Activated naive CD4-positive, alpha-beta T cell treated with Interleukin-2 at 50 U/mL for 16 hours (primary cell): ENCODE data around the gene COL6A2.
"Not testable (repeated sequence)": the region's sequence is repeated elsewhere in the genome, so short reads cannot be mapped to it uniquely, and the experiment has no call there.

Source experiments
- DNase-seq: peaks from one replicate; pipeline ENCODE4 v3.0.0-alpha.2; 2020

COL6A2 gene

GRCh38 chr21:46095814-46096595 lies 1.9 kb upstream of the COL6A2 start:
- no peak for DNase-seq

GRCh38 chr21:46096596-46097335 lies 1.1 kb upstream of the COL6A2 start:
- DNase-seq: no peak

- no peak for DNase-seq
These were observed 610 bp downstream of the COL6A2 start for GRCh38 chr21:46098303-46099141.

GRCh38 chr21:46099476-46099875 lies 1.6 kb downstream of the COL6A2 start:
- DNase-seq: no peak

GRCh38 chr21:46100020-46100419 lies 2.1 kb downstream of the COL6A2 start:
- DNase-seq: no peak

- DNase-seq: no peak
These were observed 2.5 kb downstream of the COL6A2 start for GRCh38 chr21:46100426-46100825.

GRCh38 chr21:46100906-46101305 lies 3.0 kb downstream of the COL6A2 start:
- no peak for DNase-seq

- no peak for DNase-seq
These were observed 6.2 kb downstream of the COL6A2 start for GRCh38 chr21:46104104-46104503.

GRCh38 chr21:46107376-46107775 lies 9.5 kb downstream of the COL6A2 start:
- not testable (repeated sequence) for DNase-seq

GRCh38 chr21:46108827-46109312 lies 11.0 kb downstream of the COL6A2 start:
- DNase-seq: no peak

GRCh38 chr21:46109313-46110221 lies 11.7 kb downstream of the COL6A2 start:
- no peak for DNase-seq

GRCh38 chr21:46110499-46111192 lies 12.7 kb downstream of the COL6A2 start:
- no peak for DNase-seq

GRCh38 chr21:46111193-46111571 lies 13.3 kb downstream of the COL6A2 start:
- DNase-seq: no peak

- no peak for DNase-seq
These were observed 14.2 kb downstream of the COL6A2 start for GRCh38 chr21:46111857-46112724.

GRCh38 chr21:46112725-46113215 lies 14.9 kb downstream of the COL6A2 start:
- DNase-seq: no peak

- no peak for DNase-seq
These were observed 15.7 kb downstream of the COL6A2 start for GRCh38 chr21:46113497-46114176.

- DNase-seq: no peak
These were observed 17.1 kb downstream of the COL6A2 start for GRCh38 chr21:46114963-46115362.

GRCh38 chr21:46115441-46116188 lies 17.7 kb downstream of the COL6A2 start:
- DNase-seq: no peak
